Middle frontal gyrus (tissue), 1 donor: ENCODE results near the gene PAQR5.
"Not testable (repeated sequence)": the region's sequence is repeated elsewhere in the genome, so short reads cannot be mapped to it uniquely, and the experiment has no call there.

Source experiments
- DNase-seq: peaks from one replicate; pipeline ENCODE4 v3.0.0-alpha.2; 2015; ENCODE audit warnings: low spot score; ENCODE audit errors: extremely low spot score

PAQR5 gene

GRCh38 chr15:69298697-69299441 is at the start of gene PAQR5:
PAQR5 (plus strand) TSS chr15:69298912; CDS start chr15:69360081, 61,169 bp downstream.
- DNase-seq, result no peak

GRCh38 chr15:69253156-69253555 is 45.6 kb upstream of the PAQR5 start:
- DNase-seq, result peak; percentile 60

- DNase-seq, result no peak
These were observed 33.3 kb upstream of the PAQR5 start for GRCh38 chr15:69265347-69265955.

- DNase-seq, result no peak
These were observed 27.5 kb upstream of the PAQR5 start for GRCh38 chr15:69271217-69271616.

GRCh38 chr15:69272139-69272538 is 26.6 kb upstream of the PAQR5 start:
- no peak for DNase-seq

- DNase-seq, result no peak
These were observed 25.8 kb upstream of the PAQR5 start for GRCh38 chr15:69272891-69273290.

- DNase-seq, result no peak
These were observed 23.5 kb upstream of the PAQR5 start for GRCh38 chr15:69275074-69275670.

- DNase-seq, result no peak
These were observed 22.7 kb upstream of the PAQR5 start for GRCh38 chr15:69275933-69276560.

- DNase-seq, result no peak
These were observed 21.4 kb upstream of the PAQR5 start for GRCh38 chr15:69277316-69277715.

- no peak for DNase-seq
These were observed 19.1 kb upstream of the PAQR5 start for GRCh38 chr15:69279636-69280035.

GRCh38 chr15:69280783-69281182 is 17.9 kb upstream of the PAQR5 start:
- no peak for DNase-seq

GRCh38 chr15:69282104-69282743 is 16.5 kb upstream of the PAQR5 start:
- DNase-seq, result no peak

- DNase-seq, result no peak
These were observed 12.9 kb upstream of the PAQR5 start for GRCh38 chr15:69285834-69286233.

- DNase-seq, result no peak
These were observed 10.7 kb upstream of the PAQR5 start for GRCh38 chr15:69288011-69288410.

- no peak for DNase-seq
These were observed 10.0 kb upstream of the PAQR5 start for GRCh38 chr15:69288531-69289341.

GRCh38 chr15:69289342-69290146 is 9.2 kb upstream of the PAQR5 start:
- no peak for DNase-seq

- no peak for DNase-seq
These were observed 8.2 kb upstream of the PAQR5 start for GRCh38 chr15:69290346-69291164.

GRCh38 chr15:69291651-69292050 is 7.1 kb upstream of the PAQR5 start:
- not testable (repeated sequence) for DNase-seq

- no peak for DNase-seq
These were observed 5.8 kb upstream of the PAQR5 start for GRCh38 chr15:69292826-69293420.
